Aortic smooth muscle cell (primary cell): ENCODE measurements around the gene CLDN6. TPM values are rescaled to one million over a fixed set of nuclear protein-coding genes. Genes with fewer than 3 reads are reported as not detected.

Experiments
- total RNA-seq: library from RNA; depleted of rRNA; stranded (reverse); fragments of >200 nt; gene quantifications from 2 replicates; pipeline ENCODE4 v1.2.3, GENCODE V29; 2014

The CLDN6 gene, protein sequence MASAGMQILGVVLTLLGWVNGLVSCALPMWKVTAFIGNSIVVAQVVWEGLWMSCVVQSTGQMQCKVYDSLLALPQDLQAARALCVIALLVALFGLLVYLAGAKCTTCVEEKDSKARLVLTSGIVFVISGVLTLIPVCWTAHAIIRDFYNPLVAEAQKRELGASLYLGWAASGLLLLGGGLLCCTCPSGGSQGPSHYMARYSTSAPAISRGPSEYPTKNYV
- total RNA-seq = not detected in 2 replicates

GRCh38 chr16:3017794-3018506 lies at the start of gene CLDN6:
TSS of gene CLDN6 (minus strand) at chr16:3018183. CDS start at chr16:3016021, 2,162 bp downstream.

DNA sequence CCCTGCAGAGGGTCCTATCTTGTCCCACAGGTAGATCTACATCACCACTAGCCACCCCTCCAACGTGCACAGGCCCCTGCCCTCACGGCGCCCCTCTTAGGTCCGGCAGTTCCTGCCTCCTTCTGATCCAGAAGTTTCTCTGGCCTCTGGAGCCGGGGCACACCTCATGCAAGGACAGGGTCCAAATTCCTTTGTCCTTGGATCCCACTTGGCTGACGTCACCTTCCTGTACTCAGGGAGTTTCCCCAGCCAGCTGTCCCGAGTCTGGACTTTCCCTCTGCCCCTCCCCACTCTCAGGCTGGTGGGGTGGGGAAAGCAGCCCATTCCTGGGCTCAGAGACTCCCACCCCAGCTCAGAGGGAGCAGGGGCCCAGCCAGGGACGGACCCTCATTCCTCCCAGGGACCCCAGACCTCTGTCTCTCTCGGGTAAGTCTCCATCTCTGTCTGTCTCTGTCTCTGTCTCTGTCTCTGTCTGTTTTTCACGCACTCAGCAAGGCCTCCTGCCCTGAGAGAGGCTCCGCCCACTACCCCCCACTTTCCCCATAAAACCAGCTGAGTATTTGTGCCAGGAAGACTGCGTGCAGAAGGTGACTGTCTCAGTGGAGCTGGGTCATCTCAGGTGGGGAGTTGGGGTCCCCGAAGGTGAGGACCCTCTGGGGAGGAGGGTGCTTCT lies 47.2 kb upstream of the CLDN6 start, which contains the start of gene IL32:
TSS of gene IL32 (plus strand) at position 572 of the 673 bp plus-strand sequence. CDS start 172 bp downstream, outside the sequence.

GRCh38 chr16:3045758-3046640 lies 28.0 kb upstream of the CLDN6 start, which contains the start of gene MMP25:
TSS of gene MMP25 (plus strand) at chr16:3046561. CDS start at chr16:3046918, 357 bp downstream.

GRCh38 chr16:3036726-3037315 lies 18.8 kb upstream of the CLDN6 start, which contains the start of gene BICDL2:
TSS of gene BICDL2 (minus strand) at chr16:3036944. CDS start at chr16:3035496, 1,448 bp downstream.

DNA sequence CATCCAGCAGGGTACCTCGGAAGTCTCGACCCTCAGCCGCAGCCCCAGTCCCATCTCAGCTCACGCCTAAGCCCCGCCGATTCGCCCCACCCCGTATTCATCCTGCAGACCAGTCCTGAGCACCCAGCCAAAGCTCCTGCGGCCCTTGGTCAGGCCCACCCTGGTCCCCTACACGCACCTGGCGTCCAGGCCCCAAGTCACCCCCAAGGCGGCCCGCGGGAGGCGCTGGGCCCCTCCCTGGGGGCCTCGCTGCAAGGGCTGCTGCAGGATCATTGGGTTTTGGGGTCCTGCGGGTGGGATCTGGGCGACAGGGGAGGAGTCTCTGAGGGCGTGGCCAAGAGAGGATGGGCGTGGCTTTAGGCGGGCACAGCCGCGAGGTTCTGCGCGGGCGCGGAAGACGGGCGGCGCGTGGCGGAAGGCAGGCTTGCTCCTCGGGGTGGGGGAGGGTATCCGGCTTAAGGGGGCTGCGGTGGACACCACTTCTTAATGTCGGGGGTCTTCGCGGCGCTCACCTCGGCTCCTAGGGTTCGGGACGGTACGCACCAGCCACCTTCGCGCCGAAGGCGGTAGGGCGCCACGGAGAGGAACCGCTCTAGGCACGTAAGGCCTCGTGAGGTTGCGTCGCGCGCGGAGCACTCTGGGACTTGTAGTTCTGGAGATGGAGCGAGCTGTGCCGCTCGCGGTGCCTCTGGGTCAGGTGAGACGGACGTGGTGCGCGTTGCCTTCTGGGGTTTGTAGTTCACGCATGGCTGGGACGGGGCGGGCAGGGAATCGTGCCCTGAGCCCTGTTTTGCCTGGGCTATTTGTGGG lies 5.9 kb upstream of the CLDN6 start, which contains the start of the genes HCFC1R1 and THOC6:
TSS of gene HCFC1R1 (minus strand) at position 274 of the 810 bp plus-strand sequence. CDS start at position 273, 1 bp downstream.
TSS of gene THOC6 (plus strand) at position 367 of the 810 bp plus-strand sequence. CDS start at position 659, 292 bp downstream.

DNA sequence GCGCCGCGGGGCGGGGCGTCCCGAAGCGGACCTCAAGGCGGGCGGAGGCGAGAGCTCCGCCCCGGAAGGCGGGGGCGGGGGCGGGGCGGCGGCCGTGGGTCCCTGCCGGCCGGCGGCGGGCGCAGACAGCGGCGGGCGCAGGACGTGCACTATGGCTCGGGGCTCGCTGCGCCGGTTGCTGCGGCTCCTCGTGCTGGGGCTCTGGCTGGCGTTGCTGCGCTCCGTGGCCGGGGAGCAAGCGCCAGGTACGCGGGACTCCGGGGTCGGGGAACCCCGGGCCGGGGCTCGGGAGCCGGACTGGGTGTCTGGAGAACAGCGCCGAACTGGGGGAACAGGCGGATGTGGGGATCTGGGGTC lies 2.2 kb upstream of the CLDN6 start, which contains the start of gene TNFRSF12A:
TSS of gene TNFRSF12A (plus strand) at position 122 of the 357 bp plus-strand sequence. CDS start at position 152, 30 bp downstream.

DNA sequence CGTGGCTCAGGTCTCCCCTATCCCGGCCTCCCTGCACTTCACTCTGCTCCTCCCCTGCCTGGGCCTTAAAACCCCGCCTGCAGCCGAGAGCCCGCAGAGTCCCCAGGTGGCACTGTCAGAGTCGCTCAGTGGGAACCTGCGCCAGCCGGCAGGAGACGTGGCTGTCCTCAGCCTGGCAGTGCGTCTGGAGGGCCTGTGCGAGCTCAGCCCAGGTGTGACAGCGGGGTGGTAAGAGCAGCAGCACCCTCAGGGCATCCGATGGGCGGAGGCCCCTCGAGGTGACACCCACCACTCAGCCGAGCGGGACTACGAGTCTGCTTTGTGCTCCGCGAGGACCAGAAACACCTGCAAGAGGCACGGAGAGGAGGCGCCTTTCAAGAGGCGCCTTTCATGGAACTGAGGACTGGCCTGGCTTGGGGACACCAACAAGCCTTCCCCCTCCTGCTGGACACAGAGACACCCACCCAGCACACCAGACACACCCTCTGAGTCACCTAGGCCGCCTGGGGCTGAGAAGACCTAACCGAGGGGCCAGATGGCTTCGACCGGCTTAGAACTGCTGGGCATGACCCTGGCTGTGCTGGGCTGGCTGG lies 5.1 kb downstream of the CLDN6 start, which contains the start of gene CLDN9:
TSS of gene CLDN9 (plus strand) at position 96 of the 593 bp plus-strand sequence. CDS start at position 536, 440 bp downstream.

DNA sequence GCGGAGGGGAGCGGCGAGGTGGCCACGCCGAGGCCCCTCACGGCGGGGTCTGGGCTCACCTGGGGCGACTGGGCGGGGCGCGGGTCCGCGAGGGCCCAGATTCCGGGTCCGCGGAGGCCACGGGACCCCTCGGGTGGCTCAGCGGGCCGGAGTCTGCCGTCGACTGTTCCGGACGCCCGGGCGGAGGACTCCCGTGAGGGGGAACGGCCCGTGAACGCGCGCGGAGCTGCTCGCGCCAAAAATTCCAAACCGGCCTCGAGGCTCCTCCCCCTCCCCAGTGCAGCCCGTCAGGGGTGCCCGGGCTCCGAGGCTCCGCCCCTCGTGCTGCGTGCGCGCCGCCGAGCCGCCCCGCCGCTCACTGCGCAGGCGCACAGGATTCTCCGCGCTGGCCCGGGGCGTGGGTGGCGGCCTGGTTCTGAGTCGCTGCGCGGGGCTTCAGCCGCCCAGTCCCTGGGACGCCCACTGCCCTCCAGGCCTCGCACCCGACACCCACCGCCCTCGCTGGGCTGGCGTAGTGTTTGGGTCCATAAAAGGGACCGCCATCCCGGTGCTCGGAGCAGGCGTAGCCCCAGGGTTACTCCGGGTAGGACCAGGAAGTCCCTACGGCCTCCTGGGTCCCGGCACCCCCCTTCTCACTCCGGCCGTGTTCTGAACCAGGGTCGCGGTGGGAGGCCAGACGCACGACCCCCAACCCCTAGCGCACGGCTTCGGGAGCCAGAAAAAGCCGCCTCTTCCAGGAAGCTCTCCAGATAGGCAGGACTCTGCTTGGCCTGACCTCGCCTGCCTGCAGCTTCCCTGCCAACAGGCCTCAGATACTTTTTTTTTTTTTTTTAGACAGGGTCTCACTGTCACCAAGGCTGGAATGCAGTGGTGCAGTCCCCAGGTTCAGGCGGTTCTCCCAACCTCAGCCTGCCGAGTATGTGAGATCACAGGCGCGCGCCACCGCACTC lies 37.5 kb downstream of the CLDN6 start, which contains the start of gene PKMYT1:
TSS of gene PKMYT1 (minus strand) at position 220 of the 950 bp plus-strand sequence. CDS start 789 bp downstream, outside the sequence.

GRCh38 chr16:2968738-2969544 lies 49.0 kb downstream of the CLDN6 start, which contains the start of gene PAQR4:
TSS of gene PAQR4 (plus strand) at chr16:2969348. CDS start at chr16:2969675, 327 bp downstream.

Other genes starting within 250 kb of the CLDN6 start
- gene ELOB, start 240.9 kb downstream of the CLDN6 start, total RNA-seq = 355 and 449 TPM in 2 replicates
- gene PRSS33, start 230.6 kb downstream of the CLDN6 start, total RNA-seq = not detected in 2 replicates
- not detected in 2 replicates for gene PRSS41, start 219.7 kb downstream of the CLDN6 start, total RNA-seq
- gene PRSS21, start 200.9 kb downstream of the CLDN6 start, total RNA-seq = not detected in 2 replicates
- gene ZG16B, start 187.9 kb downstream of the CLDN6 start, total RNA-seq = 0.25 and 3.7 TPM in 2 replicates
- gene PRSS22, start 160.0 kb downstream of the CLDN6 start, total RNA-seq = not detected in 2 replicates
- 56.6 and 63.1 TPM in 2 replicates for gene FLYWCH2, start 135.0 kb downstream of the CLDN6 start, total RNA-seq
- gene FLYWCH1, start 106.3 kb downstream of the CLDN6 start, total RNA-seq = 35.6 and 38.4 TPM in 2 replicates
- gene KREMEN2, start 53.9 kb downstream of the CLDN6 start, total RNA-seq = not detected in 2 replicates
- gene PAQR4, start 48.8 kb downstream of the CLDN6 start, total RNA-seq = 6.5 and 12.6 TPM in 2 replicates
- gene PKMYT1, start 37.7 kb downstream of the CLDN6 start, total RNA-seq = 3.4 and 5.9 TPM in 2 replicates
- gene CLDN9, start 5.3 kb downstream of the CLDN6 start, total RNA-seq = not detected in 2 replicates
- gene TNFRSF12A, start 2.2 kb upstream of the CLDN6 start, total RNA-seq = 265 and 335 TPM in 2 replicates
- 17.0 and 27.1 TPM in 2 replicates for gene HCFC1R1, start 5.8 kb upstream of the CLDN6 start, total RNA-seq
- 14.1 and 15.0 TPM in 2 replicates for gene THOC6, start 5.9 kb upstream of the CLDN6 start, total RNA-seq
- gene BICDL2, start 18.8 kb upstream of the CLDN6 start, total RNA-seq = 0.13 TPM in 1 of 2 replicates, not detected in the other
- gene MMP25, start 28.4 kb upstream of the CLDN6 start, total RNA-seq = not detected in 2 replicates
- 3.4 and 4.4 TPM in 2 replicates for gene IL32, start 47.5 kb upstream of the CLDN6 start, total RNA-seq
- gene ZSCAN10, start 81.1 kb upstream of the CLDN6 start, total RNA-seq = not detected in 2 replicates
- gene ZNF205, start 94.4 kb upstream of the CLDN6 start, total RNA-seq = 12.6 and 13.6 TPM in 2 replicates
- 3.2 and 5.7 TPM in 2 replicates for gene ZNF213, start 116.8 kb upstream of the CLDN6 start, total RNA-seq
- gene OR1F1, start 170.0 kb upstream of the CLDN6 start, total RNA-seq = not detected in 2 replicates
- 6.5 and 8.5 TPM in 2 replicates for gene ZNF200, start 217.0 kb upstream of the CLDN6 start, total RNA-seq
- gene MEFV, start 238.4 kb upstream of the CLDN6 start, total RNA-seq = under 0.01 and 0.13 TPM in 2 replicates